HEK293 (cell line): ENCODE data around the gene COBL.

Experiments used
- CTCF ChIA-PET: fragments of 350-600 bp; formaldehyde crosslinking; extraction: SDS; loops from one replicate; lab custom pipeline; 2021; ENCODE audit warnings: antibody characterized with exemption; lab: Yijun Ruan, JAX
- POLR2A ChIA-PET: fragments of 300-600 bp; formaldehyde crosslinking; extraction: SDS; loops from one replicate; lab custom pipeline; 2020; ENCODE audit warnings: antibody characterized with exemption, inconsistent platforms; lab: Yijun Ruan, JAX
- H3K27ac ChIP-seq: fragments of 200-500 bp; sonication (Bioruptor generic); 2 replicates; pipeline ENCODE4 v1.5.1; 2014; ENCODE audit warnings: low read depth, low read length, control low read depth, inconsistent platforms; ENCODE audit errors: extremely low read depth
- H3K36me3 ChIP-seq, 2 experiments: fragments of 200-500 bp in 1 of 2; sonication (Bioruptor generic) in 1 of 2; 1 replicate in 1 of 2; 2 replicates in 1 of 2; pipeline ENCODE4 v1.5.1; 2014 to 2017; ENCODE audit warnings: inconsistent platforms in 2 of 2, low read length in 2 of 2; ENCODE audit not compliant: control insufficient read depth in 2 of 2, insufficient read depth in 1 of 2
- H3K4me1 ChIP-seq: fragments of 200-500 bp; sonication (Bioruptor generic); 2 replicates; pipeline ENCODE4 v1.5.1; 2014; ENCODE audit warnings: mild to moderate bottlenecking, low read length, inconsistent platforms; ENCODE audit not compliant: control insufficient read depth, insufficient read depth
- H3K4me3 ChIP-seq: 2 replicates; pipeline ENCODE4 v1.5.1; 2011; ENCODE audit warnings: low read depth, mild to moderate bottlenecking, control low read depth, low read length, moderate library complexity
- H3K9me3 ChIP-seq: fragments of 200-500 bp; sonication (Bioruptor generic); 2 replicates; pipeline ENCODE4 v1.5.1; 2014; ENCODE audit warnings: low read depth, low read length, inconsistent platforms; ENCODE audit not compliant: control insufficient read depth, insufficient read depth
- SALL2 ChIP-seq: fragments of 450-650 bp; formaldehyde crosslinking; IDR thresholded peaks from 2 replicates; pipeline ENCODE4 v1.5.0; 2017; ENCODE audit warnings: missing biosample characterization, mild to moderate bottlenecking, missing genetic modification characterization, borderline replicate concordance
- ZBTB8A ChIP-seq: fragments of 450-650 bp; formaldehyde crosslinking; IDR thresholded peaks from 2 replicates; pipeline ENCODE4 v1.5.1; 2016; ENCODE audit warnings: missing biosample characterization, missing genetic modification characterization
- ZFP3 ChIP-seq: fragments of 450-650 bp; formaldehyde crosslinking; IDR thresholded peaks from 2 replicates; pipeline ENCODE4 v1.5.1; 2016; ENCODE audit warnings: low read depth, missing biosample characterization, missing genetic modification characterization
- ZNF274 ChIP-seq, 2 experiments: fragments of 200-500 bp in 1 of 2; fragments of 450-650 bp in 1 of 2; sonication (Bioruptor generic) in 1 of 2; formaldehyde crosslinking in 1 of 2; IDR thresholded peaks; 2 replicates each; pipeline versions ENCODE4 v1.5.1 to v1.6.1; 2014 to 2016; ENCODE audit warnings: borderline replicate concordance in 1 of 2, inconsistent platforms in 1 of 2, low read length in 1 of 2, missing biosample characterization in 1 of 2, missing genetic modification characterization in 1 of 2
- ZNF391 ChIP-seq: fragments of 450-650 bp; formaldehyde crosslinking; IDR thresholded peaks from 2 replicates; pipeline ENCODE4 v1.5.1; 2016; ENCODE audit warnings: low read depth, missing biosample characterization, missing genetic modification characterization, borderline replicate concordance
- ZNF529 ChIP-seq: fragments of 450-650 bp; formaldehyde crosslinking; IDR thresholded peaks from 2 replicates; pipeline ENCODE4 v1.5.1; 2017; ENCODE audit warnings: missing genetic modification characterization, missing biosample characterization; ENCODE audit not compliant: insufficient replicate concordance
- ZNF654 ChIP-seq: fragments of 450-650 bp; formaldehyde crosslinking; IDR thresholded peaks from 2 replicates; pipeline ENCODE4 v1.5.1; 2016; ENCODE audit warnings: low read depth, missing biosample characterization, missing genetic modification characterization
- ZNF747 ChIP-seq: fragments of 450-650 bp; formaldehyde crosslinking; IDR thresholded peaks from 2 replicates; pipeline ENCODE4 v1.5.1; 2016; ENCODE audit warnings: missing biosample characterization, missing genetic modification characterization
- ZNF830 ChIP-seq: fragments of 450-650 bp; IDR thresholded peaks from 2 replicates; pipeline ENCODE4 v1.5.0; 2018; ENCODE audit warnings: missing biosample characterization, missing genetic modification characterization, low read depth, mild to moderate bottlenecking, moderate library complexity
- TF ChIP-seq, protein P1 (sequence below): fragments of 450-650 bp; formaldehyde crosslinking; IDR thresholded peaks from 2 replicates; pipeline ENCODE4 v1.5.1; 2016; ENCODE audit warnings: missing biosample characterization, missing genetic modification characterization, low read depth
- TF ChIP-seq, protein P2 (sequence below): fragments of 450-650 bp; formaldehyde crosslinking; IDR thresholded peaks from 2 replicates; pipeline ENCODE4 v1.5.1; 2016; ENCODE audit warnings: missing biosample characterization, missing genetic modification characterization
- TF ChIP-seq, protein P3 (sequence below): fragments of 450-650 bp; formaldehyde crosslinking; optimal IDR thresholded peaks from 2 replicates; pipeline ENCODE3; 2016; ENCODE audit warnings: missing biosample characterization, mild to moderate bottlenecking, missing genetic modification characterization
- TF ChIP-seq, protein P4 (sequence below): fragments of 450-650 bp; formaldehyde crosslinking; IDR thresholded peaks from 2 replicates; pipeline ENCODE4 v1.5.1; 2016; ENCODE audit warnings: missing biosample characterization, missing genetic modification characterization
- TF ChIP-seq, protein P5 (sequence below): fragments of 450-650 bp; formaldehyde crosslinking; IDR thresholded peaks from 2 replicates; pipeline ENCODE4 v1.5.1; 2016; ENCODE audit warnings: missing biosample characterization, missing genetic modification characterization
- TF ChIP-seq, protein P6 (sequence below): fragments of 450-650 bp; formaldehyde crosslinking; IDR thresholded peaks from 2 replicates; pipeline ENCODE4 v1.5.1; 2016; ENCODE audit warnings: missing biosample characterization, missing genetic modification characterization

COBL gene

DNA sequence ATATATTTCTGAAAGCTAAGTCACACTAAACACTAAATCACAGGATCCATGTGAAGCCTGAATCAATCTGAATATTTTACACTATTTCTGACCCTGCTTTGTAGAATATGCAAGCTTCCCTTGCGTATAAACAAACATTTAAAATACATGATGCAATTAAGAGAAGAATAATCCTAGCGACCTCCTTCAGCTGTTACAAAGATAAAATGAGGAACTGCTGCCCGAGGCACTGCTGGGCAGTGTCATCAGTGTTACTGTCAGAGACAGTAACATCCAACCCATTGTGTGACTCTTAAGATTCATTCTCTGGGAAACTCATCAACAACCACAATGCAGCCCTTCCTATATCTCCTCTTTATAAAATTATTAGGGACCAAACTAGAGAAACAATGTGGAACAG, 61.6 kb downstream of the COBL start (continued):
- TF ChIP-seq, protein P1, sequence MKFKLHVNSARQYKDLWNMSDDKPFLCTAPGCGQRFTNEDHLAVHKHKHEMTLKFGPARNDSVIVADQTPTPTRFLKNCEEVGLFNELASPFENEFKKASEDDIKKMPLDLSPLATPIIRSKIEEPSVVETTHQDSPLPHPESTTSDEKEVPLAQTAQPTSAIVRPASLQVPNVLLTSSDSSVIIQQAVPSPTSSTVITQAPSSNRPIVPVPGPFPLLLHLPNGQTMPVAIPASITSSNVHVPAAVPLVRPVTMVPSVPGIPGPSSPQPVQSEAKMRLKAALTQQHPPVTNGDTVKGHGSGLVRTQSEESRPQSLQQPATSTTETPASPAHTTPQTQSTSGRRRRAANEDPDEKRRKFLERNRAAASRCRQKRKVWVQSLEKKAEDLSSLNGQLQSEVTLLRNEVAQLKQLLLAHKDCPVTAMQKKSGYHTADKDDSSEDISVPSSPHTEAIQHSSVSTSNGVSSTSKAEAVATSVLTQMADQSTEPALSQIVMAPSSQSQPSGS (tag by site-specific recombination), result no peak
- no peak for TF ChIP-seq SALL2 (tag by site-specific recombination)

DNA sequence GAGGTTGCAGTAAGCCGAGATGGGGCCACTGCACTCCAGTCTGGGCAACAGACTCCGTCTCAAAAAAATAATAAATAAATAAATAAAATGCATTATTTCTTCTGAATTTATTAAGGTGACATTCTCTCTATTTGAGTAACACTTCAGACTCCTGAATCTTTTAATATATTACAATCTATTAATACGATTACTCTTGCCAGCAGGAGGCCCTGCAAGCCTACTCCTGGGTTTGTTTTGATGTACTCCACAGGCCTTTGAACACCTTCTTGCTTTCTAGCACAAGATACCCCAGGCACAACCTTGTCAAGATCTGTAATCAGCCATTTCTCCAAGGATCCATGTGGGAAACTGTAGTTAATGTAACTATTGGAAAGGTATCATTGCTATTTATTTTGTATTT, 63.5 kb downstream of the COBL start:
- no peaks in the 10 kb centered on the region for H3K36me3 ChIP-seq
- 0 out of 2 replicates have a peak, but pooled peaks have one; percentile 6 for TF ChIP-seq ZNF654
- TF ChIP-seq, protein P2, sequence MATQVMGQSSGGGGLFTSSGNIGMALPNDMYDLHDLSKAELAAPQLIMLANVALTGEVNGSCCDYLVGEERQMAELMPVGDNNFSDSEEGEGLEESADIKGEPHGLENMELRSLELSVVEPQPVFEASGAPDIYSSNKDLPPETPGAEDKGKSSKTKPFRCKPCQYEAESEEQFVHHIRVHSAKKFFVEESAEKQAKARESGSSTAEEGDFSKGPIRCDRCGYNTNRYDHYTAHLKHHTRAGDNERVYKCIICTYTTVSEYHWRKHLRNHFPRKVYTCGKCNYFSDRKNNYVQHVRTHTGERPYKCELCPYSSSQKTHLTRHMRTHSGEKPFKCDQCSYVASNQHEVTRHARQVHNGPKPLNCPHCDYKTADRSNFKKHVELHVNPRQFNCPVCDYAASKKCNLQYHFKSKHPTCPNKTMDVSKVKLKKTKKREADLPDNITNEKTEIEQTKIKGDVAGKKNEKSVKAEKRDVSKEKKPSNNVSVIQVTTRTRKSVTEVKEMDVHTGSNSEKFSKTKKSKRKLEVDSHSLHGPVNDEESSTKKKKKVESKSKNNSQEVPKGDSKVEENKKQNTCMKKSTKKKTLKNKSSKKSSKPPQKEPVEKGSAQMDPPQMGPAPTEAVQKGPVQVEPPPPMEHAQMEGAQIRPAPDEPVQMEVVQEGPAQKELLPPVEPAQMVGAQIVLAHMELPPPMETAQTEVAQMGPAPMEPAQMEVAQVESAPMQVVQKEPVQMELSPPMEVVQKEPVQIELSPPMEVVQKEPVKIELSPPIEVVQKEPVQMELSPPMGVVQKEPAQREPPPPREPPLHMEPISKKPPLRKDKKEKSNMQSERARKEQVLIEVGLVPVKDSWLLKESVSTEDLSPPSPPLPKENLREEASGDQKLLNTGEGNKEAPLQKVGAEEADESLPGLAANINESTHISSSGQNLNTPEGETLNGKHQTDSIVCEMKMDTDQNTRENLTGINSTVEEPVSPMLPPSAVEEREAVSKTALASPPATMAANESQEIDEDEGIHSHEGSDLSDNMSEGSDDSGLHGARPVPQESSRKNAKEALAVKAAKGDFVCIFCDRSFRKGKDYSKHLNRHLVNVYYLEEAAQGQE, result no peak
- H3K4me1 ChIP-seq, result peaks cover 11% of the 10 kb centered on the region; the same call in 1 of the 2 replicates
- H3K27ac ChIP-seq, result no peak overlapping the region
- ChIA-PET CTCF (interaction anchor here (0.7 to 1.6 kb wide), 2 partner anchors 55 to 114 kb away, joined by 3 to 7 read pairs; no protein-coding TSS in a partner anchor), POLR2A (no interaction called here)
- H3K4me3 ChIP-seq, result no peak overlapping the region
- H3K9me3 ChIP-seq, result no peaks in the 10 kb centered on the region

DNA sequence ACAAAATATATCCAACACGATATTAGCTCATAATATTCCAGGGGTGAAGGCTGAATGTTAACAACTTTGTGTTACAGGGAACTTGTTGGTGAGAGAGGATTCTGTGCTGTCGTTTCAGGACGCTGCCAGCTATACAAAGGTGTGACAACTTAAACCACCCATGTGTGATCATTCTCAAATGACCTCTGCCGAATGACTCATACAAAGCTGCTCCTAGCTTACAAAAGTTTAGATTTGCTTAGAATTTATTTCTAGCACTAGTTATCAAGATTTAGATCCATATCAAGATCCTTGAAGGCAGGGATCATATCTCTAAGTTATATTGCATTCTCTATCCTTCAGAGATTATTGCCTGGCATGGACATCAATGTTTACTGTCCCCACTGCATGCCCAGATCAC, 65.3 kb downstream of the COBL start:
- peaks cover 7% of the 10 kb centered on the region; the same call in 1 of the 2 replicates for H3K4me1 ChIP-seq
- ChIA-PET CTCF (interaction anchor here (0.5 to 1.9 kb wide), 5 partner anchors 9 to 116 kb away, joined by 3 to 4 read pairs (median 3); no protein-coding TSS in a partner anchor), POLR2A (interaction anchor here (0.6 kb wide), 1 partner anchor 18 kb away, joined by 3 read pairs; no protein-coding TSS in a partner anchor)
- no peaks in the 10 kb centered on the region for H3K9me3 ChIP-seq
- H3K36me3 ChIP-seq, result no peaks in the 10 kb centered on the region
- no peak overlapping the region for H3K4me3 ChIP-seq
- no peak overlapping the region for H3K27ac ChIP-seq
- TF ChIP-seq ZNF391 (tag by site-specific recombination) (no peak), ZNF529 (tag by site-specific recombination) (no peak), ZBTB8A (tag by site-specific recombination) (no peak)

DNA sequence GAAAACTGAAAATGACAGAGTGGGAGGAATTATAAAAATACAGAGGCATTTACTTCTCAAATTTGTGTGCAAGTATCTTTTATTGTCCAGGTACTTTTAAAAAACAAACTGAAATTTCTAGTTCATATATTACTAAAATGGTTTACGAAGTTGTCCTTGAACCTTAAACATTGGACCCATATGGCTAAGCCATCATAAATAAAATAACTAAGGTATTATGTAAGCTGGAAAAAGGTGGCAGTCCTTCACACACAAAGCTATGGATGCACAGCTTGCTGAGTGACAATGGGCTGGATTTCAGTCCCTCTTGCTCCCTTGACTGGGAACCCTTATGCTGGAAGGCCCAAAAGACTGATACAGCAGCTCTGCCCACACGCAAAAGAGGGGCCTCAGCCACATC, 66.1 kb downstream of the COBL start:
- Histone ChIP-seq H3K4me3 (no peak overlapping the region), H3K4me1 (peaks cover 7% of the 10 kb centered on the region; the same call in 1 of the 2 replicates), H3K9me3 (no peaks in the 10 kb centered on the region), H3K36me3 (no peaks in the 10 kb centered on the region), H3K27ac (no peak overlapping the region)
- POLR2A ChIA-PET, result no interaction called here
- CTCF ChIA-PET, result interaction anchor here (0.8 to 1.9 kb wide), 3 partner anchors 25 to 117 kb away, joined by 3 to 4 read pairs (median 4); no protein-coding TSS in a partner anchor
- TF ChIP-seq ZNF274 (IDR thresholded peaks at IDR 0.05; ENCODE audit: low read length) (no peak), ZNF274 (tag by site-specific recombination; IDR thresholded peaks at IDR 0.05; ENCODE audit: borderline replicate concordance) (no peak), ZFP3 (tag by site-specific recombination) (no peak), ZNF830 (tag by site-specific recombination) (no peak), ZNF747 (tag by site-specific recombination) (no peak), SALL2 (tag by site-specific recombination) (no peak)
- TF ChIP-seq, protein P3, sequence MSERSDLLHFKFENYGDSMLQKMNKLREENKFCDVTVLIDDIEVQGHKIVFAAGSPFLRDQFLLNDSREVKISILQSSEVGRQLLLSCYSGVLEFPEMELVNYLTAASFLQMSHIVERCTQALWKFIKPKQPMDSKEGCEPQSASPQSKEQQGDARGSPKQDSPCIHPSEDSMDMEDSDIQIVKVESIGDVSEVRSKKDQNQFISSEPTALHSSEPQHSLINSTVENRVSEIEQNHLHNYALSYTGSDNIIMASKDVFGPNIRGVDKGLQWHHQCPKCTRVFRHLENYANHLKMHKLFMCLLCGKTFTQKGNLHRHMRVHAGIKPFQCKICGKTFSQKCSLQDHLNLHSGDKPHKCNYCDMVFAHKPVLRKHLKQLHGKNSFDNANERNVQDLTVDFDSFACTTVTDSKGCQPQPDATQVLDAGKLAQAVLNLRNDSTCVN (tag by site-specific recombination), result no peak
- TF ChIP-seq, protein P4, sequence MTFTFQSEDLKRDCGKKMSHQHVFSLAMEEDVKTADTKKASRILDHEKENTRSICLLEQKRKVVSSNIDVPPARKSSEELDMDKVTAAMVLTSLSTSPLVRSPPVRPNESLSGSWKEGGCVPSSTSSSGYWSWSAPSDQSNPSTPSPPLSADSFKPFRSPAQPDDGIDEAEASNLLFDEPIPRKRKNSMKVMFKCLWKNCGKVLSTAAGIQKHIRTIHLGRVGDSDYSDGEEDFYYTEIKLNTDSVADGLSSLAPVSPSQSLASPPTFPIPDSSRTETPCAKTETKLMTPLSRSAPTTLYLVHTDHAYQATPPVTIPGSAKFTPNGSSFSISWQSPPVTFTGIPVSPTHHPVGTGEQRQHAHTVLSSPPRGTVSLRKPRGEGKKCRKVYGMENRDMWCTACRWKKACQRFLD (tag by site-specific recombination), result no peak
- TF ChIP-seq, protein P5, sequence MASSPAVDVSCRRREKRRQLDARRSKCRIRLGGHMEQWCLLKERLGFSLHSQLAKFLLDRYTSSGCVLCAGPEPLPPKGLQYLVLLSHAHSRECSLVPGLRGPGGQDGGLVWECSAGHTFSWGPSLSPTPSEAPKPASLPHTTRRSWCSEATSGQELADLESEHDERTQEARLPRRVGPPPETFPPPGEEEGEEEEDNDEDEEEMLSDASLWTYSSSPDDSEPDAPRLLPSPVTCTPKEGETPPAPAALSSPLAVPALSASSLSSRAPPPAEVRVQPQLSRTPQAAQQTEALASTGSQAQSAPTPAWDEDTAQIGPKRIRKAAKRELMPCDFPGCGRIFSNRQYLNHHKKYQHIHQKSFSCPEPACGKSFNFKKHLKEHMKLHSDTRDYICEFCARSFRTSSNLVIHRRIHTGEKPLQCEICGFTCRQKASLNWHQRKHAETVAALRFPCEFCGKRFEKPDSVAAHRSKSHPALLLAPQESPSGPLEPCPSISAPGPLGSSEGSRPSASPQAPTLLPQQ, result no peak
- TF ChIP-seq, protein P6, sequence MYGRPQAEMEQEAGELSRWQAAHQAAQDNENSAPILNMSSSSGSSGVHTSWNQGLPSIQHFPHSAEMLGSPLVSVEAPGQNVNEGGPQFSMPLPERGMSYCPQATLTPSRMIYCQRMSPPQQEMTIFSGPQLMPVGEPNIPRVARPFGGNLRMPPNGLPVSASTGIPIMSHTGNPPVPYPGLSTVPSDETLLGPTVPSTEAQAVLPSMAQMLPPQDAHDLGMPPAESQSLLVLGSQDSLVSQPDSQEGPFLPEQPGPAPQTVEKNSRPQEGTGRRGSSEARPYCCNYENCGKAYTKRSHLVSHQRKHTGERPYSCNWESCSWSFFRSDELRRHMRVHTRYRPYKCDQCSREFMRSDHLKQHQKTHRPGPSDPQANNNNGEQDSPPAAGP, result no peak
